Measurements from ENCODE around the gene HOXA3.

DNA sequence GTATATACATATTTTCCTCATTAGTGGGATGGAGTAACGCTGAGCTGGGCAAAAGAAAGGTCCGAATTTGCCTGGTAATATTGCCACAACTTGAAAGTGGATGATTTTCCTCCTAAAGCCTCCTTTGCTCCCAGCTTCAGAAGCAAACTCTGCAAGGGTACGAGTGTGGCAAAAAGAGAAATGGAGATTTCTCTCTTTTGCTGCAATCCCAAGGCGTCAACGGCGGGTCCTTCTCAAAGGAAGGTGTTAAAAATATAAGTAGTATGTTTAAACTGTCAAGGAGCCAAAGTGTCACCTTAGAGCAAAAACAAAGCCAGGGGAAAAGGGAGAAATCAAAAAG, 37.5 kb downstream of the HOXA3 start:
- no peak for TF ChIP-seq POLR2A (IDR thresholded peaks at IDR 0.05)
- no peak for TF ChIP-seq CTCF (IDR thresholded peaks at IDR 0.05)

Measured in breast epithelium (tissue), 3 donors.